Suprapubic skin (tissue), 4 donors: ENCODE measurements around the gene CDH5.

Source experiments
- EP300 ChIP-seq: sonication (generic); formaldehyde crosslinking; IDR thresholded peaks from one replicate; pipeline ENCODE4 v1.6.1; 2017; ENCODE audit warnings: antibody characterized with exemption
- POLR2A ChIP-seq, 2 donors: fragments of 450-650 bp; IDR thresholded peaks; one replicate each; pipeline ENCODE4 v1.6.1; 2017; ENCODE audit warnings: antibody characterized with exemption in 2 of 2, mild to moderate bottlenecking in 2 of 2, moderate library complexity in 2 of 2
- POLR2AphosphoS5 ChIP-seq, 3 donors: sonication (generic); formaldehyde crosslinking; IDR thresholded peaks; one replicate each; pipeline ENCODE4 v1.6.1; 2017; ENCODE audit warnings: antibody characterized with exemption in 3 of 3
- TF ChIP-seq, protein P1 (sequence below), 2 donors: fragments of 200-600 bp in 1 of 2; fragments of 450-650 bp in 1 of 2; sonication (generic) in 1 of 2; IDR thresholded peaks; one replicate each; pipeline ENCODE4 v1.5.1; 2016 to 2019; ENCODE audit warnings: antibody characterized with exemption in 2 of 2, mild to moderate bottlenecking in 1 of 2, moderate library complexity in 1 of 2

DNA sequence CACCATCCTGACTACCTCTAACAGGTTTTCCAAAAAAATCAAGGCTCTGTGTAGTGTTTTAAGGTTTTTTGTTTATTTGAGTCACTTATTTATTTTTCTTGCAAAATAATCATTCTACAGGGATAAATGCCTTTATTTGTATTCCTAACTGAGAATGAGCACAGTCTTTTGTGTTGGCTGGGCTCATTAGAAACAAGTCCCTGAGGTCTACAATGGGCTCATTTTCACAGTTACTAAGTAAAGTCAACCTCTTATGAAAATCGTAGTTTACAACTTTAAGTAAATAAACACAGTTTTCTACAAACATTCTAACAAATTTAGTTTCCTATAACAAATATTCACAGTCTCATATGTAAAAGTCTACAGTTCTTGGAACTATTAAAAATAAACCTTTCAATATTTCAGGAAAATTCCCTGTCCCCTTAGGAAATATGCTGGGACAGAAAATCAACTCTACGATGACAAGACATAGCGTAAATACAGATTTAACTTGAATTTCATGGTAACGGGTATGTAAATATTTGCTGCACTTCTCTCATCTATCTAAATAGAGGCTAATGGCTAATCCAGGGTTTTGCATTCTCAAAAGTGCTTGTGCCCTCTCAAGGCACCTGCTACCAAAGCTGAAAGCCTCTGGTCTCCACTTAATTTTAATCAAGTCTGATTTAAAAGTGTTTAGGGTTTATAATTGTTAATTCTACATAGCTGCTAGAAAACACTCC, 31.5 kb upstream of the CDH5 start:
- TF ChIP-seq, protein P1, sequence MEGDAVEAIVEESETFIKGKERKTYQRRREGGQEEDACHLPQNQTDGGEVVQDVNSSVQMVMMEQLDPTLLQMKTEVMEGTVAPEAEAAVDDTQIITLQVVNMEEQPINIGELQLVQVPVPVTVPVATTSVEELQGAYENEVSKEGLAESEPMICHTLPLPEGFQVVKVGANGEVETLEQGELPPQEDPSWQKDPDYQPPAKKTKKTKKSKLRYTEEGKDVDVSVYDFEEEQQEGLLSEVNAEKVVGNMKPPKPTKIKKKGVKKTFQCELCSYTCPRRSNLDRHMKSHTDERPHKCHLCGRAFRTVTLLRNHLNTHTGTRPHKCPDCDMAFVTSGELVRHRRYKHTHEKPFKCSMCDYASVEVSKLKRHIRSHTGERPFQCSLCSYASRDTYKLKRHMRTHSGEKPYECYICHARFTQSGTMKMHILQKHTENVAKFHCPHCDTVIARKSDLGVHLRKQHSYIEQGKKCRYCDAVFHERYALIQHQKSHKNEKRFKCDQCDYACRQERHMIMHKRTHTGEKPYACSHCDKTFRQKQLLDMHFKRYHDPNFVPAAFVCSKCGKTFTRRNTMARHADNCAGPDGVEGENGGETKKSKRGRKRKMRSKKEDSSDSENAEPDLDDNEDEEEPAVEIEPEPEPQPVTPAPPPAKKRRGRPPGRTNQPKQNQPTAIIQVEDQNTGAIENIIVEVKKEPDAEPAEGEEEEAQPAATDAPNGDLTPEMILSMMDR (IDR thresholded peaks at IDR 0.05), result no peak
- TF ChIP-seq POLR2A (IDR thresholded peaks at IDR 0.05) (no peak), POLR2AphosphoS5 (IDR thresholded peaks at IDR 0.05) (no peak), EP300 (no peak)
